Astrocyte of the cerebellum (primary cell): ENCODE data around the gene GRK6.
A peak's percentile ranks its signal among the peaks of the same experiment; 100 is the strongest.

Experiments
- DNase-seq: peaks from one replicate; pipeline ENCODE4 v3.0.0-alpha.2; 2011; ENCODE audit warnings: low read depth
- H3K4me3 ChIP-seq: 2 replicates; pipeline ENCODE4 v1.5.1; 2011; ENCODE audit warnings: mild to moderate bottlenecking, low read depth, low read length, moderate library complexity
- in situ Hi-C: cut with HindIII; loops from 2 replicates; pipeline ENCODE4 v1.10.0; 2017; ENCODE audit warnings: low sequenced_read_pairs
- TF ChIP-seq, protein P1 (sequence below): IDR thresholded peaks from 2 replicates; pipeline ENCODE4 v1.5.1; 2012; ENCODE audit warnings: low read length, low read depth, moderate library complexity, mild to moderate bottlenecking; ENCODE audit errors: missing control alignments

Gene GRK6

DNA sequence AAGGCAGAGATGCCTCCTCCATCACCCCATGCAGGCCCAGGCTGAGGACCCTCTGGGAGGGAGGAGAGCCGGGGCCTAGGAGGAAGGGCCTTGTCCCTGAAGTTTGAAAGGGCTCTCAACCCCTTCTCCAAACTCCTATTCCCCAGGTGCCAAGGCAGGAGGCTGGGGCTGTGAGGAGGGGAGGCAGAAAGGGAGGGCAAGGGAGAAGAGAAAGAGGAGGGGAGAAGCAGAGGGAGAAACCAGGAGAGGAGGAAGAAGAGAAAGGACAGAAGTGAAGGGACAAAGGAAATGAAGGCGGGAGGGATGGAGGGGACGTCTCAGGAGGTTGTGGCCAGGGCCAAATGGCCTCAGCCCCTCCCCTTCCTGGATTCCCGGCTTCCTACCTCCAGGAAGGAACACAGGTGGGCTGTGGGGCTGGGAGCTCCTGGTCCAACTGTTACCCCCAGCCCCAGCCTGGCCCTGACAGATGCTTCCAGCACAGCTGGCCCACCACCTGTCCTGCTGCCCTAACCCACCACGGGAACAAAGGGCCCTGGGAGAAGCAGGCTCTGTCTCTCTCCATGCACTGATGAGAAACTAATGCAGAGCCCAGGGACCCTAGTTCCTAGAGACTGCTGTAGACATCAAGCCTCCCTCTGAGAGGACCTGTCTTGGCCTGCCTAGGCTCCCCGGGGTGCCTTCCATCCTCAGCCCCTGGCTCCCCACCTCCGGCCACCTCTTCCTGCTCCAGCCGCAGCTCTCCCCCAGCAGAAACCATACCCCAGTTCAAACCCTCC, 43.5 kb downstream of the GRK6 start:
- in situ Hi-C loops: no loop called here
- TF ChIP-seq, protein P1, sequence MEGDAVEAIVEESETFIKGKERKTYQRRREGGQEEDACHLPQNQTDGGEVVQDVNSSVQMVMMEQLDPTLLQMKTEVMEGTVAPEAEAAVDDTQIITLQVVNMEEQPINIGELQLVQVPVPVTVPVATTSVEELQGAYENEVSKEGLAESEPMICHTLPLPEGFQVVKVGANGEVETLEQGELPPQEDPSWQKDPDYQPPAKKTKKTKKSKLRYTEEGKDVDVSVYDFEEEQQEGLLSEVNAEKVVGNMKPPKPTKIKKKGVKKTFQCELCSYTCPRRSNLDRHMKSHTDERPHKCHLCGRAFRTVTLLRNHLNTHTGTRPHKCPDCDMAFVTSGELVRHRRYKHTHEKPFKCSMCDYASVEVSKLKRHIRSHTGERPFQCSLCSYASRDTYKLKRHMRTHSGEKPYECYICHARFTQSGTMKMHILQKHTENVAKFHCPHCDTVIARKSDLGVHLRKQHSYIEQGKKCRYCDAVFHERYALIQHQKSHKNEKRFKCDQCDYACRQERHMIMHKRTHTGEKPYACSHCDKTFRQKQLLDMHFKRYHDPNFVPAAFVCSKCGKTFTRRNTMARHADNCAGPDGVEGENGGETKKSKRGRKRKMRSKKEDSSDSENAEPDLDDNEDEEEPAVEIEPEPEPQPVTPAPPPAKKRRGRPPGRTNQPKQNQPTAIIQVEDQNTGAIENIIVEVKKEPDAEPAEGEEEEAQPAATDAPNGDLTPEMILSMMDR: no peak
- no peak for DNase-seq
- peak overlapping the region; percentile 12 for H3K4me3 ChIP-seq

DNA sequence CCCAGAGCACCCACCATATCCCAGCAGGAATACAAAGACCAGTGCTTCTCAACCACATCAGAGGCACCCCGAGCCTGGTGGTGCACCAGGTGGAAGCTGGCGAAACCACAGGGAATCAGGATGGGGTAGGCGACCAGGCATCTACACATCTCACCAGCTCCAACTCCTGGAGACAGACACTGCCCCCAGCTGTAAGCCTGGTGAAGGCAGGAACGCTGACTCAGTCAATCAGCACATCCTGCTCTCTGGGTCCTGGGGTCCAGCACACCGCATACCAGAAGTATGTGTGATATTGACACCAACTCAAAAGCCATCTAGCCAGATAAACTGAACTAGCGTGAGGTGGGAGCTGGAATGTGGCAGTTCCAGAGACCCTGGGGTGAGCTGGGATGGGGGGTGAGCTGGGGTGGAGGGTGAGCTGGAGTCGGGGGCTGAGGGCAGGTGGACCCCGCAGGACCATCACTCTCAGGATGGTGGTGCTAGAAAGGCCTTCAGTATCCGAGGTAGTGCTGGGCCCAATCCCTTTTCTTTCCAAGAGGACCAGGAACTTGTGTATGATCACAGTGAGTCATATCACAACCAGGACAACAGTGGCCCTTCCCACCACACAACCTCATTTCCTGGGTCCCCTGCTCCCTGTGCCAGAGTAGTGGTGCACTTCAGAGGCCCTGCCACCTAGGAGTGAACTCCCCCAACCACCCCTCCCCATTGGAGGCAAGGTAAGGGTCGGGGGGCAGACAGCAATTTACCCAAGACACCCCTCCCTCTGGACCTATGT, 44.5 kb downstream of the GRK6 start:
- in situ Hi-C loops: no loop called here
- TF ChIP-seq, protein P1: no peak
- DNase-seq: no peak
- peak overlapping the region; percentile 54 for H3K4me3 ChIP-seq

DNA sequence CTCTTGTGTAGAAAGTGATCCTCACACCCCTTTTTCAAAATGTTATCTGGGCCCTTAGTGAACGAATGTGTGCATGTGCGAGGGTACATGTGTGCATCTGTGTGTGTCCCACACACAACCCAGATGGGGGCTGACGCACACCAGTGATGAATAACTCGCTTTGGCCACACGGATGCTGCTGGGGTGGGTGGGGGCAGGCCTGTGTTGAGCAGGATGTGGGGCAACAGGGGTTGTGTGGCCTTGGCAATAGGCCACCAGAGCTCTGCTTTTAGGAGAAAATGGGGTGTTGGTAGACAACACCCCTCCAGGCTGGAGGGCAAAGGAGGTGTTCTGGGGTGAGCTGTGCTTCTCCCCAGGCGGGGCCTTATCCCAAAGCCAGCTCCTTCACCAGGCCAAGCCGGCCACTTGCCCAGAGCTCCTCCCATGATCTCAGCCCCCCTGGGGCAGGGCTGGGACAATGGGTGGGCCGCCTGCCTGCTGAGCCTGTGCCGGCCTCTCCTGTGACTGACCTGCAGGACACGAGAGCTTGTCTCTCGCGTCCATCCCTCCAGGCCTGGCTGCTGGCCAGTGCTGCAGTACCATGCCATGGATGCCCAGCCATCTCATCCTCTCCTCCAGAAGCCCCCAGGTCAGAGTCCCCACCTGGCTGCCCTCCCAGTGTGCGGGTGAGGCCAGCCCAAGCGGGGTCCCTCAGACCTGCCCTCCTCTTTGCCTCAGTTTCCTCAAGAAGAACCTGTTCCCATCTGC, 45.3 kb downstream of the GRK6 start:
- no peak for DNase-seq
- peak overlapping the region; percentile 54 for H3K4me3 ChIP-seq
- in situ Hi-C loops: no loop called here
- TF ChIP-seq, protein P1: no peak

DNA sequence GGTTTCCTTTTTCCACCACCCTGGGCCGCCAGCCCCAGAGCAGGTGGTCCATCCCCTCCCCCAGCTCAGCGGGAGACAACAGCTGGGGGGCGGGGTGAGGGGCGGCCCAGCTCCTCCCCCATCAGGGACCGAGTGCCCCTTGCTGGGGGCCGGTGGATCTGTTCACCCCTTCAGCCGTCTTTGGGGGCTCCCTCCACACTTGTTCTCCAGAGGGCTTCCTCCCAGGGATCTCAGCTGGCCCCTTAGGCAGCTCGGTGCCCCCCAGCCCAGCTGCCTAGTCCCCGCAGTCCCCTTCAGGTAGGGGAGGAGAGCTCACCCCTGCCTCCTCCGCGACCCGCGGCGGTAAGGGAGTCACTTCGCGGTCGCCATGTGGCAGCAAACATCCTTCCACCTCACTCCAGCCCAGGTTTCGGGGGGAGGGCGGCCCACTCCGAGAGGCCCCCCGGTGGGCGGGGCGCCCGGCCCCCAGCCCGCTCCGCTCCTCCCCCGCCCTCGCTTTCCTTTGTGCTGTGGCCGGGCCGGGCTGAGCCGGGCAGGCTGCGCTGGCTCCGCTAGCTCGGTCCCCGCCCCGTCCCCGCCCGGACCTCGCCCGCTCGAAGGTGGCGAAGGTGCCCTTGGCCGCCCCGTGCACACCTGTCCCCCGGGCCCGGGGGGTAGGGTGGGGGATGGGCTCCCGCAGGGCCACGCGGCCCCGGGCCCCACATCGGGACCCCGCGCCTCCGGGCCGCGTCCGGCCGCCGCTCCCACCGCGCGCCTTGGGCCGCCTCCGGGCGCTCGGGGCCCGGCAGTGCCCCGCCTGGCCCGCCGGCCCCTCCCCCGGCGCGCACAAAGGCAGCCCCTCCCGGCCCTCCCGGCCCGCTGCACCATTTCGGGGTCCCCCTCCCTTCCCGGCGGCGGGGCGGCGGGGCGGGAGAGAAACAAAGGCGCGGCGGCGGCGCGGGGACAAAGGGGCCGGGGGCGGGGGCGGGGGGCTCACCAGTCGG, 46.3 kb downstream of the GRK6 start:
- in situ Hi-C loops: no loop called here
- TF ChIP-seq, protein P1: no peak
- no peak for DNase-seq
- peak overlapping the region; percentile 54 for H3K4me3 ChIP-seq

DNA sequence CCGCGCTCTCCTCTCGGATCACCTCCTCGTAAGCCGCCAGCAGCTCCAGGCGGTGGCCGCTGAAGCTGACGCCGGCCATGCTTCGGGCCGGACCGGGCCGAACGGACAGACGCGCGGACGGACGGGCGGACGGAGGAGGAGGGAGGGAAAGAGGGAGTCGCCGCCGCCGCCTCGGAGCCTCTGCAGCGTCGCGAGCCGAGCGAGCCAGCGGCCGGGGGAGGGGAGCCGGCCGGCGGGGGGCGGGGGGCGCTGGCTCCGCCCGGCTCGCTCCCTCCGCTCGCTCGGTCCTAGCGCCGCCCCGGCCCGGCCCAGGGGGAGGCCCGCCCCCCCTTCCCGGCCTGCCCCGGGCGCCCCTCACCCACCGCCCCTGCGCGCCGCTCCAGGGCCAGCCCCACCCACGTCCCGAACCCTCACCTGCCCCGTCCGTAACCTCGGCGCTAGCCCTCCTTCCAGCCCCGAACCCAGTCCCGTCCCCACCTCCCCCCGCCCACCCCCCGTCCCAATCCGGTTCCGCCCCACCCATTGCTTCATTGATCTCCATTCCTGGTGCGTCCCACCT, 47.0 kb downstream of the GRK6 start, which contains the start of gene DBN1:
Gene DBN1 (minus strand): TSS at position 192 of the 559 bp plus-strand sequence. CDS start 113 bp downstream, at position 79.
- TF ChIP-seq, protein P1: no peak
- DNase-seq: no peak
- H3K4me3 ChIP-seq: peak within 1 kb of the TSS; percentile 54
- in situ Hi-C loops: no loop called here
